SU-DHL-6 (cell line): Measurements from ENCODE around the gene P3H2.

Source experiments
- H2AFZ ChIP-seq: fragments of 200-600 bp; sonication (generic); 2 replicates; pipeline ENCODE4 v1.6.1; 2014; ENCODE audit warnings: low read depth, mild to moderate bottlenecking, moderate library complexity, mixed read lengths, antibody characterized with exemption, low read length; ENCODE audit not compliant: severe bottlenecking
- H3F3A ChIP-seq: fragments of 200-600 bp; shearing (Covaris generic); 2 replicates; pipeline ENCODE4 v1.6.0; 2016; ENCODE audit warnings: antibody characterized with exemption, mild to moderate bottlenecking; ENCODE audit not compliant: insufficient read depth
- H3K27ac ChIP-seq: fragments of 200-600 bp; sonication (generic); 2 replicates; pipeline ENCODE4 v1.5.1; 2016; ENCODE audit warnings: low read depth, mild to moderate bottlenecking, low read length, moderate library complexity, mixed read lengths
- H3K27me3 ChIP-seq: fragments of 200-600 bp; sonication (generic), shearing (Covaris generic); 2 replicates; pipeline ENCODE4 v1.6.0; 2014; ENCODE audit warnings: mild to moderate bottlenecking, low read length
- H3K36me3 ChIP-seq: fragments of 200-600 bp; sonication (generic); 2 replicates; pipeline ENCODE4 v1.6.1; 2014; ENCODE audit warnings: mild to moderate bottlenecking, low read length, mixed read lengths
- H3K4me2 ChIP-seq: fragments of 300-600, 200-600 bp; shearing (Covaris generic), sonication (generic); 2 replicates; pipeline ENCODE4 v1.6.0; 2014; ENCODE audit warnings: low read length, low read depth, mild to moderate bottlenecking; ENCODE audit not compliant: poor library complexity, severe bottlenecking
- H3K4me3 ChIP-seq: fragments of 200-600 bp; sonication (generic); 2 replicates; pipeline ENCODE4 v1.5.1; 2014; ENCODE audit warnings: antibody characterized with exemption, low read length, mild to moderate bottlenecking, mixed read lengths; ENCODE audit not compliant: insufficient read depth, poor library complexity, severe bottlenecking
- H3K79me2 ChIP-seq: fragments of 200-600 bp; sonication (generic); 2 replicates; pipeline ENCODE4 v1.6.1; 2014; ENCODE audit warnings: mild to moderate bottlenecking, low read length, moderate library complexity; ENCODE audit not compliant: insufficient read depth
- H3K9ac ChIP-seq: fragments of 200-600 bp; sonication (generic); 2 replicates; pipeline ENCODE4 v1.7.0; 2014; ENCODE audit warnings: mild to moderate bottlenecking, low read length
- H3K9me2 ChIP-seq: fragments of 200-600 bp; sonication (generic); replicated peaks from 2 replicates; pipeline ENCODE4 v1.6.1; 2014; ENCODE audit warnings: low read length; ENCODE audit not compliant: insufficient read depth
- H3K9me3 ChIP-seq: fragments of 200-600 bp; sonication (generic); 2 replicates; pipeline ENCODE4 v1.6.1; 2014; ENCODE audit warnings: low read length, mixed read lengths; ENCODE audit not compliant: insufficient read depth
- H4K20me1 ChIP-seq: fragments of 200-600 bp; sonication (generic); 2 replicates; pipeline ENCODE4 v1.6.1; 2014; ENCODE audit warnings: low read depth, mild to moderate bottlenecking, antibody characterized with exemption, low read length, moderate library complexity, mixed read lengths
- EZH2phosphoT487 ChIP-seq: fragments of 200-600 bp; sonication (generic), shearing (Covaris generic); conservative IDR thresholded peaks from 2 replicates; pipeline ENCODE4 v1.6.1; 2018; ENCODE audit warnings: mild to moderate bottlenecking, antibody characterized with exemption, low read length, moderate library complexity, mixed read lengths
- TF ChIP-seq, protein P1 (sequence below): fragments of 200-600 bp; sonication (generic); IDR thresholded peaks from one replicate; pipeline ENCODE4 v1.5.1; 2017; ENCODE audit warnings: antibody characterized with exemption, mild to moderate bottlenecking, low read length, moderate library complexity; ENCODE audit not compliant: insufficient read depth, poor library complexity, severe bottlenecking

Gene P3H2

DNA sequence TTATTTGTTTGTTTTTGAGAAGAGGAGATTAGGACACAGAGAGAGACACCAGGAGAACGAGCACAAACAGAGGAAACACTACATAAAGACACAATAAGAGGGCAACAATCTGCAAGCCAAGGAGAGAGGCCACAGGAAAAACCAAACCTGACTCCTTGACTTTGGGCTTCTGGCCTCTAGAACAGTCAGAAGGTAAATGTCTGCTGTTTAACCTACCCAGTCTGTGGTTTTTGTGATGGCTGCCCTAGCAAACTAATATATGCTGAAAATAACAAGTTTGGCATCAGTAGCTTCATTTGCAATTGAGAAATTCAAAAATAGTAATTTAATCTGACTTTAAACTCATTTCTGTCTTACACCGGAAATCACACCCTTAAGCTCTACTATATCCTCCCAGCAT, 110.2 kb downstream of the P3H2 start:
- H3K27me3 ChIP-seq, result no peaks in the 10 kb centered on the region
- H3K36me3 ChIP-seq, result no peaks in the 10 kb centered on the region
- H3K27ac ChIP-seq, result no peak overlapping the region
- H3K79me2 ChIP-seq, result no peaks in the 10 kb centered on the region
- TF ChIP-seq, protein P1, sequence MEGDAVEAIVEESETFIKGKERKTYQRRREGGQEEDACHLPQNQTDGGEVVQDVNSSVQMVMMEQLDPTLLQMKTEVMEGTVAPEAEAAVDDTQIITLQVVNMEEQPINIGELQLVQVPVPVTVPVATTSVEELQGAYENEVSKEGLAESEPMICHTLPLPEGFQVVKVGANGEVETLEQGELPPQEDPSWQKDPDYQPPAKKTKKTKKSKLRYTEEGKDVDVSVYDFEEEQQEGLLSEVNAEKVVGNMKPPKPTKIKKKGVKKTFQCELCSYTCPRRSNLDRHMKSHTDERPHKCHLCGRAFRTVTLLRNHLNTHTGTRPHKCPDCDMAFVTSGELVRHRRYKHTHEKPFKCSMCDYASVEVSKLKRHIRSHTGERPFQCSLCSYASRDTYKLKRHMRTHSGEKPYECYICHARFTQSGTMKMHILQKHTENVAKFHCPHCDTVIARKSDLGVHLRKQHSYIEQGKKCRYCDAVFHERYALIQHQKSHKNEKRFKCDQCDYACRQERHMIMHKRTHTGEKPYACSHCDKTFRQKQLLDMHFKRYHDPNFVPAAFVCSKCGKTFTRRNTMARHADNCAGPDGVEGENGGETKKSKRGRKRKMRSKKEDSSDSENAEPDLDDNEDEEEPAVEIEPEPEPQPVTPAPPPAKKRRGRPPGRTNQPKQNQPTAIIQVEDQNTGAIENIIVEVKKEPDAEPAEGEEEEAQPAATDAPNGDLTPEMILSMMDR, result no peak
- H3K9me2 ChIP-seq, result no peaks in the 10 kb centered on the region
- H4K20me1 ChIP-seq, result no peaks in the 10 kb centered on the region
- no peak overlapping the region for H3K9ac ChIP-seq
- H3K9me3 ChIP-seq, result no peaks in the 10 kb centered on the region
- no peak overlapping the region for H3K4me3 ChIP-seq
- H3F3A ChIP-seq, result no peaks in the 10 kb centered on the region
- H3K4me2 ChIP-seq, result no peak overlapping the region
- no peak overlapping the region for H2AFZ ChIP-seq

GRCh38 chr3:190009614-190010013, 111.1 kb downstream of the P3H2 start:
- Histone ChIP-seq H2AFZ (no peak overlapping the region), H4K20me1 (no peaks in the 10 kb centered on the region), H3F3A (no peaks in the 10 kb centered on the region), H3K9me3 (no peaks in the 10 kb centered on the region), H3K4me2 (no peak overlapping the region), H3K79me2 (no peaks in the 10 kb centered on the region), H3K4me3 (no peak overlapping the region), H3K9me2 (no peaks in the 10 kb centered on the region), H3K27me3 (no peaks in the 10 kb centered on the region), H3K9ac (no peak overlapping the region), H3K27ac (no peak overlapping the region), H3K36me3 (no peaks in the 10 kb centered on the region)
- TF ChIP-seq EZH2phosphoT487, result no peak
- TF ChIP-seq, protein P1, result no peak

DNA sequence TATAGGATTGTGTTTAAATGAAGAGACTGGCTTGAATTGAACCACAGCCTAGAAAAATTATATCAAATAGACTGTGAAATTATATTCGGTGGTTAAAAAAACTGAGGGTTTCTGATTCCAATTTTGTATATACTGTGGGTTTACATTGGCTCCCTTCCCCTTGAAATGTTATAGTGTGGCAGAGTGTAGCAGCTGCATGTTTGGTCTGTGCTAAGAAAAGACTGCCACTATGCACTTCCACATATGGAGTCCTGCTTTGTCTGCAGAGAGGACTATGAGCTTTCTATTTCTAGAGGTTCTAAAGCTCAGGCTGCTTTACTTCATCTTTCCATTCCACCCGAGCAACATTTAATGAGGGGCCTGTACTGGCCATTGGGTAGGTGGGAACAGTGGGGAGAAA, 112.3 kb downstream of the P3H2 start:
- no peaks in the 10 kb centered on the region for H3K36me3 ChIP-seq
- H3K9me3 ChIP-seq, result no peaks in the 10 kb centered on the region
- no peaks in the 10 kb centered on the region for H3K79me2 ChIP-seq
- no peak overlapping the region for H2AFZ ChIP-seq
- H3F3A ChIP-seq, result no peaks in the 10 kb centered on the region
- H3K27me3 ChIP-seq, result no peaks in the 10 kb centered on the region
- no peaks in the 10 kb centered on the region for H3K9me2 ChIP-seq
- no peak overlapping the region for H3K4me3 ChIP-seq
- H3K9ac ChIP-seq, result no peak overlapping the region
- H3K27ac ChIP-seq, result no peak overlapping the region
- H4K20me1 ChIP-seq, result no peaks in the 10 kb centered on the region
- no peak for TF ChIP-seq EZH2phosphoT487
- TF ChIP-seq, protein P1, result no peak
- H3K4me2 ChIP-seq, result no peak overlapping the region
